WTC11 (cell line): ENCODE measurements around the gene ABHD12. TPM values are rescaled to one million over a fixed set of nuclear protein-coding genes. Genes with fewer than 3 reads are reported as not detected.

Source experiments
- AFF4 ChIP-seq: sonication (generic); formaldehyde crosslinking; IDR thresholded peaks from 2 replicates; pipeline ENCODE4 v1.8.1; 2023; ENCODE audit warnings: mild to moderate bottlenecking, missing genetic modification reagents, borderline replicate concordance
- ARID4B ChIP-seq: sonication (generic); formaldehyde crosslinking; IDR thresholded peaks from 2 replicates; pipeline ENCODE4 v1.8.0; 2023; ENCODE audit warnings: missing genetic modification reagents, mild to moderate bottlenecking, borderline replicate concordance
- CBFB ChIP-seq: sonication (generic); formaldehyde crosslinking; IDR thresholded peaks from 2 replicates; pipeline ENCODE4 v1.8.1; 2022; ENCODE audit warnings: mild to moderate bottlenecking, low read depth, missing genetic modification reagents
- FOXP4 ChIP-seq: sonication (generic); formaldehyde crosslinking; IDR thresholded peaks from 2 replicates; pipeline ENCODE4 v1.8.0; 2022; ENCODE audit warnings: mild to moderate bottlenecking, missing genetic modification reagents
- GRHL2 ChIP-seq: fragments of 250-450 bp; sonication (Bioruptor Pico); IDR thresholded peaks from 2 replicates; pipeline ENCODE4 v1.8.0; 2022; ENCODE audit warnings: mild to moderate bottlenecking, moderate library complexity; ENCODE audit not compliant: insufficient replicate concordance, severe bottlenecking
- NFATC4 ChIP-seq: fragments of 250-450 bp; sonication (Bioruptor Pico); IDR thresholded peaks from 2 replicates; pipeline ENCODE4 v1.9.0; 2021; ENCODE audit warnings: mild to moderate bottlenecking
- NFYB ChIP-seq: sonication (generic); formaldehyde crosslinking; conservative IDR thresholded peaks from 2 replicates; pipeline ENCODE4 v1.8.0; 2022; ENCODE audit warnings: low read depth, missing genetic modification reagents
- SP1 ChIP-seq: sonication (generic); formaldehyde crosslinking; conservative IDR thresholded peaks from 2 replicates; pipeline ENCODE4 v1.8.1; 2022; ENCODE audit warnings: missing genetic modification reagents
- TCF7 ChIP-seq: sonication (generic); formaldehyde crosslinking; IDR thresholded peaks from 2 replicates; pipeline ENCODE4 v1.8.0; 2022; ENCODE audit warnings: mild to moderate bottlenecking, low read depth, missing genetic modification reagents, moderate library complexity
- TP53 ChIP-seq: sonication (generic); formaldehyde crosslinking; IDR thresholded peaks from 2 replicates; pipeline ENCODE4 v1.8.1; 2023; ENCODE audit warnings: mild to moderate bottlenecking, missing genetic modification reagents
- ZBTB21 ChIP-seq: sonication (generic); formaldehyde crosslinking; IDR thresholded peaks from 2 replicates; pipeline ENCODE4 v1.8.1; 2023; ENCODE audit warnings: mild to moderate bottlenecking, missing genetic modification reagents, borderline replicate concordance
- ZNF425 ChIP-seq: fragments of 250-450 bp; sonication (Bioruptor Pico); conservative IDR thresholded peaks from 2 replicates; pipeline ENCODE4 v1.9.0; 2021; ENCODE audit warnings: mild to moderate bottlenecking
- total RNA-seq: library from RNA; stranded (reverse); gene quantifications from 3 replicates; pipeline ENCODE4 v1.2.3, GENCODE V29; 2021
- TF ChIP-seq, protein P1 (sequence below): sonication (generic); formaldehyde crosslinking; IDR thresholded peaks from 2 replicates; pipeline ENCODE4 v1.8.1; 2022; ENCODE audit warnings: low read depth, missing genetic modification reagents, borderline replicate concordance

Gene ABHD12
- total RNA-seq, 1 experiment from 2014 or later = 63.1 TPM

GRCh38 chr20:25304025-25304549 lies 86.5 kb downstream of the ABHD12 start (continued):
- TF ChIP-seq, protein P1, sequence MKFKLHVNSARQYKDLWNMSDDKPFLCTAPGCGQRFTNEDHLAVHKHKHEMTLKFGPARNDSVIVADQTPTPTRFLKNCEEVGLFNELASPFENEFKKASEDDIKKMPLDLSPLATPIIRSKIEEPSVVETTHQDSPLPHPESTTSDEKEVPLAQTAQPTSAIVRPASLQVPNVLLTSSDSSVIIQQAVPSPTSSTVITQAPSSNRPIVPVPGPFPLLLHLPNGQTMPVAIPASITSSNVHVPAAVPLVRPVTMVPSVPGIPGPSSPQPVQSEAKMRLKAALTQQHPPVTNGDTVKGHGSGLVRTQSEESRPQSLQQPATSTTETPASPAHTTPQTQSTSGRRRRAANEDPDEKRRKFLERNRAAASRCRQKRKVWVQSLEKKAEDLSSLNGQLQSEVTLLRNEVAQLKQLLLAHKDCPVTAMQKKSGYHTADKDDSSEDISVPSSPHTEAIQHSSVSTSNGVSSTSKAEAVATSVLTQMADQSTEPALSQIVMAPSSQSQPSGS (CRISPR knock-in tag) = no peak
- TF ChIP-seq GRHL2 (CRISPR knock-in tag) = no peak
- TF ChIP-seq ZBTB21 = no peak
- TF ChIP-seq NFATC4 (CRISPR knock-in tag) = no peak
- TF ChIP-seq SP1 = no peak
- no peak for TF ChIP-seq TP53 (CRISPR knock-in tag)
- TF ChIP-seq ZNF425 (CRISPR knock-in tag) = no peak
- no peak for TF ChIP-seq ARID4B (CRISPR knock-in tag)
- no peak for TF ChIP-seq CBFB (CRISPR knock-in tag)
- no peak for TF ChIP-seq FOXP4 (CRISPR knock-in tag)
- no peak for TF ChIP-seq TCF7 (CRISPR knock-in tag)
- no peak for TF ChIP-seq NFYB (CRISPR knock-in tag)
- no peak for TF ChIP-seq AFF4
